IMR-90 (cell line): ENCODE data around the gene ASTN2. TPM values are rescaled to one million over a fixed set of nuclear protein-coding genes. Genes with fewer than 3 reads are reported as not detected.

ENCODE experiments used
- ATAC-seq: fragments of 200-7000 bp; cut with Tn5 transposase; 2 replicates; pipeline ENCODE4 v1.9.1; 2020; ENCODE audit warnings: low read depth, mild to moderate bottlenecking, moderate library complexity
- BruUV-seq: library from RNA; stranded (reverse); fragments of 400-500 nt; replicated peaks from 2 replicates; lab custom pipeline; 2021; lab: Mats Ljungman, UMichigan
- CTCF ChIA-PET: fragments of 300-600 bp; formaldehyde crosslinking; extraction: SDS; loops from one replicate; lab custom pipeline; 2021; ENCODE audit warnings: antibody characterized with exemption; lab: Yijun Ruan, JAX
- POLR2A ChIA-PET: fragments of 300-600 bp; sonication (Branson Sonifier 250); formaldehyde crosslinking; loops from one replicate; lab custom pipeline; 2022; ENCODE audit warnings: antibody characterized with exemption; ENCODE audit not compliant: unreplicated experiment; lab: Charles Lee
- DNase-seq: peaks from one replicate; pipeline ENCODE4 v3.0.0; 2013
- H2AFZ ChIP-seq: replicated peaks from 2 replicates; pipeline ENCODE3; 2013; ENCODE audit warnings: low read length, mild to moderate bottlenecking; ENCODE audit not compliant: poor library complexity
- H2AK5ac ChIP-seq: 2 replicates; pipeline ENCODE4 v1.6.1; 2013; ENCODE audit warnings: low read depth, low read length, inconsistent platforms
- H2AK9ac ChIP-seq: replicated peaks from 2 replicates; pipeline ENCODE3; 2013; ENCODE audit warnings: mild to moderate bottlenecking, low read depth, low read length, moderate library complexity; ENCODE audit not compliant: poor library complexity
- H2BK120ac ChIP-seq: 2 replicates; pipeline ENCODE4 v1.6.1; 2013; ENCODE audit warnings: low read depth, low read length, inconsistent platforms
- H2BK15ac ChIP-seq: 3 replicates; pipeline ENCODE4 v1.6.1; 2013; ENCODE audit warnings: low read depth, low read length, inconsistent platforms
- H2BK20ac ChIP-seq: 2 replicates; pipeline ENCODE4 v1.6.1; 2013; ENCODE audit warnings: low read depth, mild to moderate bottlenecking, inconsistent platforms, low read length, moderate library complexity
- H2BK5ac ChIP-seq: 2 replicates; pipeline ENCODE4 v1.6.1; 2013; ENCODE audit warnings: mild to moderate bottlenecking, low read depth, low read length, inconsistent platforms; ENCODE audit not compliant: poor library complexity, severe bottlenecking
- H3K14ac ChIP-seq: replicated peaks from 2 replicates; pipeline ENCODE4 v1.6.1; 2013; ENCODE audit warnings: low read depth, low read length, inconsistent platforms
- H3K18ac ChIP-seq: 2 replicates; pipeline ENCODE4 v1.6.1; 2013; ENCODE audit warnings: low read depth, low read length, control low read depth
- H3K23ac ChIP-seq: 2 replicates; pipeline ENCODE4 v1.6.1; 2013; ENCODE audit warnings: low read depth, low read length, inconsistent platforms
- H3K27ac ChIP-seq: 2 replicates; pipeline ENCODE4 v1.5.1; 2013; ENCODE audit warnings: mild to moderate bottlenecking, control low read depth, low read length; ENCODE audit not compliant: insufficient read depth
- H3K27me3 ChIP-seq: 2 replicates; pipeline ENCODE4 v1.6.1; 2013; ENCODE audit warnings: low read length; ENCODE audit not compliant: control insufficient read depth, insufficient read depth
- H3K36me3 ChIP-seq: 2 replicates; pipeline ENCODE4 v1.6.1; 2013; ENCODE audit warnings: low read length, mixed read lengths; ENCODE audit not compliant: control insufficient read depth, insufficient read depth
- H3K4ac ChIP-seq: 2 replicates; pipeline ENCODE4 v1.6.1; 2013; ENCODE audit warnings: low read depth, low read length, inconsistent platforms
- H3K4me1 ChIP-seq: 2 replicates; pipeline ENCODE4 v1.6.1; 2013; ENCODE audit warnings: low read length, mixed read lengths; ENCODE audit not compliant: control insufficient read depth, insufficient read depth
- H3K4me2 ChIP-seq: 2 replicates; pipeline ENCODE4 v1.6.1; 2013; ENCODE audit warnings: low read depth, mild to moderate bottlenecking, control low read depth, low read length, moderate library complexity
- H3K4me3 ChIP-seq: 2 replicates; pipeline ENCODE4 v1.5.1; 2013; ENCODE audit warnings: low read depth, mild to moderate bottlenecking, control low read depth, low read length, moderate library complexity; ENCODE audit not compliant: insufficient read depth
- H3K56ac ChIP-seq: 2 replicates; pipeline ENCODE4 v1.6.1; 2013; ENCODE audit warnings: low read length, inconsistent platforms; ENCODE audit not compliant: insufficient read depth; ENCODE audit errors: extremely low read depth
- H3K79me1 ChIP-seq, 2 experiments: 2 replicates each; pipeline ENCODE4 v1.6.1; 2013; ENCODE audit warnings: low read length in 2 of 2, inconsistent platforms in 1 of 2, low read depth in 1 of 2
- H3K9ac ChIP-seq: 2 replicates; pipeline ENCODE4 v1.6.1; 2013; ENCODE audit warnings: low read depth, low read length, control low read depth
- H3K9me1 ChIP-seq: 2 replicates; pipeline ENCODE4 v1.6.1; 2013; ENCODE audit warnings: low read length, inconsistent platforms; ENCODE audit not compliant: insufficient read depth
- H3K9me3 ChIP-seq: 2 replicates; pipeline ENCODE4 v1.6.1; 2013; ENCODE audit warnings: low read length; ENCODE audit not compliant: control insufficient read depth, insufficient read depth
- H4K20me1 ChIP-seq: 2 replicates; pipeline ENCODE4 v1.6.1; 2013; ENCODE audit warnings: low read length, inconsistent platforms; ENCODE audit not compliant: insufficient read depth
- H4K5ac ChIP-seq: 2 replicates; pipeline ENCODE4 v1.6.1; 2013; ENCODE audit warnings: mild to moderate bottlenecking, low read depth, low read length, control low read depth
- H4K8ac ChIP-seq, 2 experiments: 2 replicates each; pipeline ENCODE4 v1.6.1; 2013; ENCODE audit warnings: low read depth in 2 of 2, low read length in 2 of 2, control low read depth in 1 of 2, inconsistent platforms in 1 of 2
- H4K91ac ChIP-seq: 2 replicates; pipeline ENCODE4 v1.6.1; 2013; ENCODE audit warnings: low read depth, low read length, inconsistent platforms; ENCODE audit not compliant: insufficient read depth
- CEBPB ChIP-seq: IDR thresholded peaks from 2 replicates; pipeline ENCODE4 v1.6.1; 2012; ENCODE audit warnings: low read depth, low read length, improper control_type of control experiment
- CTCF ChIP-seq: conservative IDR thresholded peaks from 2 replicates; pipeline ENCODE4 v1.5.1; 2012; ENCODE audit warnings: mild to moderate bottlenecking, low read depth, low read length, improper control_type of control experiment
- ELK1 ChIP-seq: fragments of 150-350 bp; IDR thresholded peaks from 2 replicates; pipeline ENCODE4 v1.6.1; 2016; ENCODE audit warnings: low read depth, mild to moderate bottlenecking, low read length, moderate library complexity, borderline replicate concordance
- MAFK ChIP-seq: IDR thresholded peaks from 2 replicates; pipeline ENCODE4 v1.6.1; 2012; ENCODE audit warnings: low read depth, low read length, improper control_type of control experiment
- MAZ ChIP-seq: IDR thresholded peaks from 2 replicates; pipeline ENCODE4 v1.6.1; 2012; ENCODE audit warnings: low read depth, mild to moderate bottlenecking, low read length, improper control_type of control experiment, moderate library complexity, borderline replicate concordance
- MXI1 ChIP-seq: IDR thresholded peaks from 2 replicates; pipeline ENCODE4 v1.6.1; 2012; ENCODE audit warnings: low read depth, mild to moderate bottlenecking, low read length, moderate library complexity, borderline replicate concordance
- POLR2A ChIP-seq: IDR thresholded peaks from 2 replicates; pipeline ENCODE4 v1.6.1; 2012; ENCODE audit warnings: mild to moderate bottlenecking, low read depth, low read length
- RCOR1 ChIP-seq: IDR thresholded peaks from 2 replicates; pipeline ENCODE4 v1.6.1; 2012; ENCODE audit warnings: mild to moderate bottlenecking, low read length, improper control_type of control experiment; ENCODE audit not compliant: insufficient replicate concordance
- SMC3 ChIP-seq: fragments of 150-350 bp; IDR thresholded peaks from 2 replicates; pipeline ENCODE4 v1.6.1; 2016; ENCODE audit warnings: low read depth, mild to moderate bottlenecking, antibody characterized with exemption, low read length, moderate library complexity
- WGBS, 2 experiments: methylation state at CpG; one replicate each; pipeline versions ENCODE4 v1.1.5 to v1.1.7; 2013; ENCODE audit warnings: missing lambda C conversion rate in 2 of 2; ENCODE audit not compliant: insufficient read length in 1 of 2; ENCODE audit errors: extremely low coverage in 2 of 2; 5-methylcytosine and 5-hydroxymethylcytosine counted together
- dilution Hi-C: fragments of 300-500 bp; cut with HindIII; formaldehyde crosslinking; loops from one replicate; pipeline ENCODE4 v1.14.3; 2018; ENCODE audit warnings: low sequenced_read_pairs; ENCODE audit not compliant: unreplicated experiment
- in situ Hi-C: fragments of 300-500 bp; cut with MboI; formaldehyde crosslinking; loops from 3 replicates; pipeline ENCODE4 v1.14.3; 2019; ENCODE audit warnings: low sequenced_read_pairs, inconsistent platforms, mixed read lengths
- intact Hi-C: fragments of 100-400 bp; cut with micrococcal nuclease; formaldehyde crosslinking; loops from 2 replicates; pipeline ENCODE4 v1.10.0; 2022
- polyA plus RNA-seq, 3 experiments: library from polyadenylated mRNA; depleted of rRNA; stranded (reverse); fragments of >200 nt; gene quantifications; 2 replicates each; pipeline ENCODE4 v1.2.3, GENCODE V29; 2012; ENCODE audit warnings: low replicate concordance in 1 of 3
- total RNA-seq: library from RNA; depleted of rRNA; stranded (reverse); fragments of >200 nt; gene quantifications from 2 replicates; pipeline ENCODE4 v1.2.3, GENCODE V29; 2012

ASTN2 gene
- total and polyA plus RNA-seq, 2 of the 4 experiments (the other 2 are of a cell fraction): 3.8 to 6.8 TPM

- H3K4me2 ChIP-seq: no peak overlapping the region
- H3K23ac ChIP-seq: no peak overlapping the region
- no peak overlapping the region for H3K27ac ChIP-seq
- no peak overlapping the region for H2BK5ac ChIP-seq
- WGBS, 2 experiments: 50% methylated on average over 1 of the region's 3 CpGs; no CpG with 5 or more reads in 1 of the 2 experiments
- dilution Hi-C loops: no loop called here
- ATAC-seq: no peak
- intact Hi-C loops: no loop called here
- H2AK9ac ChIP-seq: no peak overlapping the region
- no peaks in the 10 kb centered on the region for H3K79me1 ChIP-seq
- H4K20me1 ChIP-seq: no peaks in the 10 kb centered on the region
- no peak overlapping the region for H2BK120ac ChIP-seq
- no peak for DNase-seq
- no peak for TF ChIP-seq MXI1
- TF ChIP-seq CEBPB: no peak
- no peak for TF ChIP-seq MAZ
- no peak for TF ChIP-seq POLR2A
- TF ChIP-seq SMC3: no peak
- TF ChIP-seq MAFK: no peak
- TF ChIP-seq CTCF: no peak
- no peak for TF ChIP-seq RCOR1
- no peak for TF ChIP-seq ELK1
- ChIA-PET CTCF (no interaction called here), POLR2A (no interaction called here)
- H3K4me1 ChIP-seq: no peaks in the 10 kb centered on the region
- H3K56ac ChIP-seq: no peak overlapping the region
- no peak overlapping the region for H4K8ac ChIP-seq
- no peak overlapping the region for H2BK15ac ChIP-seq
- no peaks in the 10 kb centered on the region for H3K9me3 ChIP-seq
- H3K9ac ChIP-seq: no peak overlapping the region
- no peak overlapping the region for H3K18ac ChIP-seq
- H3K27me3 ChIP-seq: no peaks in the 10 kb centered on the region
- no peak overlapping the region for H4K91ac ChIP-seq
- no peaks in the 10 kb centered on the region for H3K9me1 ChIP-seq
- no peaks in the 10 kb centered on the region for H3K36me3 ChIP-seq
- no peak overlapping the region for H3K4me3 ChIP-seq
- H3K14ac ChIP-seq: no peak overlapping the region
- no peak overlapping the region for H3K4ac ChIP-seq
- H2AK5ac ChIP-seq: no peak overlapping the region
- in situ Hi-C loops: no loop called here
- no peak overlapping the region for H2AFZ ChIP-seq
- no peak overlapping the region for H2BK20ac ChIP-seq
- no peak overlapping the region for H4K5ac ChIP-seq
- no TSS peak for BruUV-seq
These were observed 10.7 kb upstream of the ASTN2 start for GRCh38 chr9:117425566-117425965.
